WTC11 (cell line): ENCODE measurements around the gene MS4A4A. TPM values are rescaled to one million over a fixed set of nuclear protein-coding genes. Genes with fewer than 3 reads are reported as not detected.

Experiments used
- ATAC-seq: fragments of 200-7000 bp; cut with Tn5 transposase; 2 replicates; pipeline ENCODE4 v1.10.0; 2021; ENCODE audit warnings: mild to moderate bottlenecking, moderate library complexity
- Bru-seq: library from RNA; stranded (reverse); fragments of 400-500 nt; gene quantifications from one replicate; lab custom pipeline; 2021; lab: Mats Ljungman, UMichigan
- CTCF ChIA-PET: fragments of 300-600 bp; sonication (Branson Sonifier 250); formaldehyde crosslinking; loops from one replicate; lab custom pipeline; 2021; ENCODE audit warnings: antibody characterized with exemption; lab: Charles Lee
- POLR2A ChIA-PET: fragments of 350-600 bp; sonication (Branson Sonifier 250); formaldehyde crosslinking; loops from one replicate; lab custom pipeline; 2021; ENCODE audit warnings: antibody characterized with exemption; lab: Charles Lee
- DNase-seq: peaks from one replicate; pipeline ENCODE4 v3.0.0; 2021; ENCODE audit warnings: low spot score
- H3K27ac Mint-ChIP-seq: 2 replicates; pipeline ENCODE4 v1.8.0; 2021; ENCODE audit warnings: mixed read lengths
- H3K27me3 Mint-ChIP-seq: 2 replicates; pipeline ENCODE4 v1.8.0; 2021; ENCODE audit warnings: low read depth, mild to moderate bottlenecking, moderate library complexity, mixed read lengths
- H3K36me3 Mint-ChIP-seq: 2 replicates; pipeline ENCODE4 v1.8.0; 2021; ENCODE audit warnings: mixed read lengths
- H3K4me1 Mint-ChIP-seq: 2 replicates; pipeline ENCODE4 v1.8.0; 2022; ENCODE audit warnings: mixed read lengths
- H3K4me3 Mint-ChIP-seq: 2 replicates; pipeline ENCODE4 v1.8.0; 2021; ENCODE audit warnings: mild to moderate bottlenecking, moderate library complexity, mixed read lengths
- H3K9me3 Mint-ChIP-seq: 2 replicates; pipeline ENCODE4 v1.8.0; 2021; ENCODE audit warnings: mixed read lengths
- ATF1 ChIP-seq: sonication (generic); formaldehyde crosslinking; IDR thresholded peaks from 2 replicates; pipeline ENCODE4 v1.8.1; 2023; ENCODE audit warnings: mild to moderate bottlenecking, moderate library complexity, missing genetic modification reagents
- CREM ChIP-seq: sonication (generic); formaldehyde crosslinking; IDR thresholded peaks from 2 replicates; pipeline ENCODE4 v1.8.1; 2022; ENCODE audit warnings: mild to moderate bottlenecking, missing genetic modification reagents, moderate library complexity
- EMX1 ChIP-seq: fragments of 250-450 bp; sonication (Bioruptor Pico); IDR thresholded peaks from 2 replicates; pipeline ENCODE4 v1.8.0; 2021; ENCODE audit warnings: mild to moderate bottlenecking
- FOXJ3 ChIP-seq: sonication (generic); formaldehyde crosslinking; IDR thresholded peaks from 2 replicates; pipeline ENCODE4 v1.9.0; 2021; ENCODE audit warnings: missing genetic modification reagents, mild to moderate bottlenecking, borderline replicate concordance
- FOXP1 ChIP-seq: sonication (generic); formaldehyde crosslinking; IDR thresholded peaks from 2 replicates; pipeline ENCODE4 v1.8.0; 2022; ENCODE audit warnings: missing genetic modification reagents, mild to moderate bottlenecking, moderate library complexity, borderline replicate concordance
- GRHL2 ChIP-seq: fragments of 250-450 bp; sonication (Bioruptor Pico); IDR thresholded peaks from 2 replicates; pipeline ENCODE4 v1.8.0; 2022; ENCODE audit warnings: mild to moderate bottlenecking, moderate library complexity; ENCODE audit not compliant: insufficient replicate concordance, severe bottlenecking
- GTF2I ChIP-seq: fragments of 250-450 bp; sonication (Bioruptor Pico); conservative IDR thresholded peaks from 2 replicates; pipeline ENCODE4 v1.4.0; 2021; ENCODE audit warnings: mild to moderate bottlenecking
- HMGA2 ChIP-seq: fragments of 250-450 bp; sonication (Bioruptor Pico); IDR thresholded peaks from 2 replicates; pipeline ENCODE4 v1.4.0; 2021; ENCODE audit warnings: mild to moderate bottlenecking, moderate library complexity
- PRRX2 ChIP-seq: fragments of 250-450 bp; sonication (Bioruptor Pico); IDR thresholded peaks from 2 replicates; pipeline ENCODE4 v1.8.0; 2021; ENCODE audit warnings: mild to moderate bottlenecking
- SOX15 ChIP-seq: fragments of 250-450 bp; sonication (Bioruptor Pico); IDR thresholded peaks from 2 replicates; pipeline ENCODE4 v1.9.0; 2021; ENCODE audit warnings: mild to moderate bottlenecking
- SP1 ChIP-seq: sonication (generic); formaldehyde crosslinking; conservative IDR thresholded peaks from 2 replicates; pipeline ENCODE4 v1.8.1; 2022; ENCODE audit warnings: missing genetic modification reagents
- TCF7 ChIP-seq: sonication (generic); formaldehyde crosslinking; IDR thresholded peaks from 2 replicates; pipeline ENCODE4 v1.8.0; 2022; ENCODE audit warnings: mild to moderate bottlenecking, low read depth, missing genetic modification reagents, moderate library complexity
- ZBTB21 ChIP-seq: sonication (generic); formaldehyde crosslinking; IDR thresholded peaks from 2 replicates; pipeline ENCODE4 v1.8.1; 2023; ENCODE audit warnings: mild to moderate bottlenecking, missing genetic modification reagents, borderline replicate concordance
- ZNF138 ChIP-seq: sonication (generic); formaldehyde crosslinking; conservative IDR thresholded peaks from 2 replicates; pipeline ENCODE4 v1.8.1; 2022; ENCODE audit warnings: mild to moderate bottlenecking, moderate library complexity, missing genetic modification reagents
- ZNF219 ChIP-seq: sonication (generic); formaldehyde crosslinking; IDR thresholded peaks from 2 replicates; pipeline ENCODE4 v1.8.0; 2023; ENCODE audit warnings: missing genetic modification reagents, mild to moderate bottlenecking, borderline replicate concordance
- ZNF416 ChIP-seq: fragments of 250-450 bp; sonication (Bioruptor Pico); IDR thresholded peaks from 2 replicates; pipeline ENCODE4 v1.9.0; 2021; ENCODE audit warnings: mild to moderate bottlenecking, inconsistent platforms
- long read RNA-seq, 3 experiments: library from RNA in 1 of 3; library from capped mRNA in 1 of 3; library from polyadenylated mRNA in 1 of 3; unstranded in 2 of 3; stranded (forward) in 1 of 3; transcript quantifications; one replicate each; pipeline ENCODE4 v2.0.0, GENCODE V29; 2021
- total RNA-seq: library from RNA; stranded (reverse); gene quantifications from 3 replicates; pipeline ENCODE4 v1.2.3, GENCODE V29; 2021
- TF ChIP-seq, protein P1 (sequence below): sonication (generic); formaldehyde crosslinking; IDR thresholded peaks from 2 replicates; pipeline ENCODE4 v1.8.1; 2022; ENCODE audit warnings: mild to moderate bottlenecking, missing genetic modification reagents, moderate library complexity, borderline replicate concordance
- TF ChIP-seq, protein P2 (sequence below): fragments of 200-600 bp; IDR thresholded peaks from 2 replicates; pipeline ENCODE4 v1.8.0; 2022; ENCODE audit warnings: antibody characterized with exemption
- TF ChIP-seq, protein P3 (sequence below): sonication (generic); formaldehyde crosslinking; IDR thresholded peaks from 2 replicates; pipeline ENCODE4 v1.8.0; 2022; ENCODE audit warnings: mild to moderate bottlenecking, missing genetic modification reagents
- TF ChIP-seq, protein P4 (sequence below): sonication (generic); formaldehyde crosslinking; IDR thresholded peaks from 2 replicates; pipeline ENCODE4 v1.8.0; 2022; ENCODE audit warnings: mild to moderate bottlenecking, missing genetic modification reagents
- TF ChIP-seq, protein P5 (sequence below): sonication (generic); formaldehyde crosslinking; conservative IDR thresholded peaks from 2 replicates; pipeline ENCODE4 v1.8.1; 2023; ENCODE audit warnings: mild to moderate bottlenecking, low read depth, missing genetic modification reagents, moderate library complexity

MS4A4A gene
- total RNA-seq (not detected in 3 replicates), Bru-seq, nascent RNA (percentile 2 among the genes with signal in this experiment)
- long read RNA-seq, experiment 1, partial matches to known transcripts, result 0 of 1 reads
- long read RNA-seq, experiment 1, other reads (novel, unspliced or antisense), result 1 of 1 reads
- long read RNA-seq, experiment 2, result 0 reads
- long read RNA-seq, experiment 3, result 0 reads

DNA sequence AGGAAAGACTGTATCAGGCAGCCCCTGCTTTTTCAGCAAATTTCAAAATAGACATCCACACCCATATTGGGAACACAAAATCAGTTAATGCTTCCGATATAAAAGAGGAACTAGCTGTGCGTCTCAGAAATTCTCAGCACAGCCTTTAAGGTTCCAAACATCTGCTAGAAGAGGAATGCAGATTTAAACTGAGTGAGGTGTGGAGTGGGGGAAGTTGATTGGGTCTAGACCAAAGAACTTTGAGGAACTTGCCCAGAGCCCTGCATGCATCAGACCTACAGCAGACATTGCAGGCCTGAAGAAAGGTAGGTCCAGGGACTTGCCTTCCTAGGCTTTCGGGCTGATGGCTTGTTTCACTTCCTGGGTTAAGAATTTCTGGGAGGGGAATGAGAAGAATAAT lies at the start of gene MS4A4A:
Gene MS4A4A, plus strand, starts transcription at position 255 of the 400 bp plus-strand sequence. Its CDS starts 10 bp downstream, at position 265.
- Mint-ChIP-seq H3K9me3 (peaks cover 11% of the 10 kb centered on the region), H3K36me3 (peaks cover 2% of the 10 kb centered on the region), H3K27ac (no peak within 1 kb of the TSS), H3K4me1 (peaks cover 26% of the 10 kb centered on the region)
- DNase-seq, result no peak
- TF ChIP-seq GTF2I (no peak), SP1 (CRISPR knock-in tag) (no peak), HMGA2 (CRISPR knock-in tag) (no peak), GRHL2 (CRISPR knock-in tag) (no peak), FOXP1 (CRISPR knock-in tag) (no peak), FOXJ3 (CRISPR knock-in tag) (no peak), ZNF219 (CRISPR knock-in tag) (no peak), ZNF416 (CRISPR knock-in tag) (no peak), ZBTB21 (CRISPR knock-in tag) (no peak), ZNF138 (no peak), ATF1 (no peak), PRRX2 (CRISPR knock-in tag) (no peak)
- TF ChIP-seq, protein P1, sequence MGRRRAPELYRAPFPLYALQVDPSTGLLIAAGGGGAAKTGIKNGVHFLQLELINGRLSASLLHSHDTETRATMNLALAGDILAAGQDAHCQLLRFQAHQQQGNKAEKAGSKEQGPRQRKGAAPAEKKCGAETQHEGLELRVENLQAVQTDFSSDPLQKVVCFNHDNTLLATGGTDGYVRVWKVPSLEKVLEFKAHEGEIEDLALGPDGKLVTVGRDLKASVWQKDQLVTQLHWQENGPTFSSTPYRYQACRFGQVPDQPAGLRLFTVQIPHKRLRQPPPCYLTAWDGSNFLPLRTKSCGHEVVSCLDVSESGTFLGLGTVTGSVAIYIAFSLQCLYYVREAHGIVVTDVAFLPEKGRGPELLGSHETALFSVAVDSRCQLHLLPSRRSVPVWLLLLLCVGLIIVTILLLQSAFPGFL (CRISPR knock-in tag), result no peak
- TF ChIP-seq, protein P2, sequence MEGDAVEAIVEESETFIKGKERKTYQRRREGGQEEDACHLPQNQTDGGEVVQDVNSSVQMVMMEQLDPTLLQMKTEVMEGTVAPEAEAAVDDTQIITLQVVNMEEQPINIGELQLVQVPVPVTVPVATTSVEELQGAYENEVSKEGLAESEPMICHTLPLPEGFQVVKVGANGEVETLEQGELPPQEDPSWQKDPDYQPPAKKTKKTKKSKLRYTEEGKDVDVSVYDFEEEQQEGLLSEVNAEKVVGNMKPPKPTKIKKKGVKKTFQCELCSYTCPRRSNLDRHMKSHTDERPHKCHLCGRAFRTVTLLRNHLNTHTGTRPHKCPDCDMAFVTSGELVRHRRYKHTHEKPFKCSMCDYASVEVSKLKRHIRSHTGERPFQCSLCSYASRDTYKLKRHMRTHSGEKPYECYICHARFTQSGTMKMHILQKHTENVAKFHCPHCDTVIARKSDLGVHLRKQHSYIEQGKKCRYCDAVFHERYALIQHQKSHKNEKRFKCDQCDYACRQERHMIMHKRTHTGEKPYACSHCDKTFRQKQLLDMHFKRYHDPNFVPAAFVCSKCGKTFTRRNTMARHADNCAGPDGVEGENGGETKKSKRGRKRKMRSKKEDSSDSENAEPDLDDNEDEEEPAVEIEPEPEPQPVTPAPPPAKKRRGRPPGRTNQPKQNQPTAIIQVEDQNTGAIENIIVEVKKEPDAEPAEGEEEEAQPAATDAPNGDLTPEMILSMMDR, result no peak
- TF ChIP-seq, all 79 proteins: peak for 0
- ChIA-PET CTCF (interaction anchor here (1.5 kb wide), 1 partner anchor 65 kb away, joined by 3 read pairs; no protein-coding TSS in a partner anchor), POLR2A (no interaction called here)
- H3K4me3 Mint-ChIP-seq, result no peak within 1 kb of the TSS
- peaks cover 2% of the 10 kb centered on the region; the same call in 1 of the 2 replicates for H3K27me3 Mint-ChIP-seq
- no peak; the same call in 1 of the 2 replicates for ATAC-seq

DNA sequence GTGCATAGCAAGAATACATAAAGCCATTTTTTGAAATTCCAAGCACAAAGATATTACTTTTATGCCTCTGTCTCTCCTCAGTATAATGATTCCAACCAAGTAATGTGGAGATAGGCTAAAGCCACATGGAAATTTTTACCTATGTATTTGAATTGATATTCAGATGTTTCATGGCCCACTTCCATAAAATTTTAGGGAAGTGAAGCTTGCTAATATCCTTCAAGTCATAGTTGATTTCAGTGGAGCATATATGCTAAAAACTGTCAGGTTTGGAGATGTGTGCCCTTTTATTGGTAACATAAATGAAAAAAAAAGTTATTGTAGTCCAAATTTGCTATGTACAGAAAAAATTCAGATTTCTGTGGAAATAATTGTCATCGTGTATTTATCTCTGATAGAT lies 49.8 kb upstream of the MS4A4A start:
- H3K9me3 Mint-ChIP-seq, result peaks cover 6% of the 10 kb centered on the region; the same call in 1 of the 2 replicates
- ChIA-PET POLR2A (no interaction called here), CTCF (no interaction called here)
- H3K4me3 Mint-ChIP-seq, result no peak overlapping the region
- no peak overlapping the region for H3K27ac Mint-ChIP-seq
- ATAC-seq, result no peak
- TF ChIP-seq SOX15 (CRISPR knock-in tag) (no peak), CREM (no peak), EMX1 (CRISPR knock-in tag) (no peak), TCF7 (CRISPR knock-in tag) (no peak), GRHL2 (CRISPR knock-in tag) (no peak)
- TF ChIP-seq, protein P3, sequence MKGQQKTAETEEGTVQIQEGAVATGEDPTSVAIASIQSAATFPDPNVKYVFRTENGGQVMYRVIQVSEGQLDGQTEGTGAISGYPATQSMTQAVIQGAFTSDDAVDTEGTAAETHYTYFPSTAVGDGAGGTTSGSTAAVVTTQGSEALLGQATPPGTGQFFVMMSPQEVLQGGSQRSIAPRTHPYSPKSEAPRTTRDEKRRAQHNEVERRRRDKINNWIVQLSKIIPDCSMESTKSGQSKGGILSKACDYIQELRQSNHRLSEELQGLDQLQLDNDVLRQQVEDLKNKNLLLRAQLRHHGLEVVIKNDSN (CRISPR knock-in tag), result no peak
- TF ChIP-seq, protein P4, sequence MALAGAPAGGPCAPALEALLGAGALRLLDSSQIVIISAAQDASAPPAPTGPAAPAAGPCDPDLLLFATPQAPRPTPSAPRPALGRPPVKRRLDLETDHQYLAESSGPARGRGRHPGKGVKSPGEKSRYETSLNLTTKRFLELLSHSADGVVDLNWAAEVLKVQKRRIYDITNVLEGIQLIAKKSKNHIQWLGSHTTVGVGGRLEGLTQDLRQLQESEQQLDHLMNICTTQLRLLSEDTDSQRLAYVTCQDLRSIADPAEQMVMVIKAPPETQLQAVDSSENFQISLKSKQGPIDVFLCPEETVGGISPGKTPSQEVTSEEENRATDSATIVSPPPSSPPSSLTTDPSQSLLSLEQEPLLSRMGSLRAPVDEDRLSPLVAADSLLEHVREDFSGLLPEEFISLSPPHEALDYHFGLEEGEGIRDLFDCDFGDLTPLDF (CRISPR knock-in tag), result no peak
- TF ChIP-seq, protein P5, sequence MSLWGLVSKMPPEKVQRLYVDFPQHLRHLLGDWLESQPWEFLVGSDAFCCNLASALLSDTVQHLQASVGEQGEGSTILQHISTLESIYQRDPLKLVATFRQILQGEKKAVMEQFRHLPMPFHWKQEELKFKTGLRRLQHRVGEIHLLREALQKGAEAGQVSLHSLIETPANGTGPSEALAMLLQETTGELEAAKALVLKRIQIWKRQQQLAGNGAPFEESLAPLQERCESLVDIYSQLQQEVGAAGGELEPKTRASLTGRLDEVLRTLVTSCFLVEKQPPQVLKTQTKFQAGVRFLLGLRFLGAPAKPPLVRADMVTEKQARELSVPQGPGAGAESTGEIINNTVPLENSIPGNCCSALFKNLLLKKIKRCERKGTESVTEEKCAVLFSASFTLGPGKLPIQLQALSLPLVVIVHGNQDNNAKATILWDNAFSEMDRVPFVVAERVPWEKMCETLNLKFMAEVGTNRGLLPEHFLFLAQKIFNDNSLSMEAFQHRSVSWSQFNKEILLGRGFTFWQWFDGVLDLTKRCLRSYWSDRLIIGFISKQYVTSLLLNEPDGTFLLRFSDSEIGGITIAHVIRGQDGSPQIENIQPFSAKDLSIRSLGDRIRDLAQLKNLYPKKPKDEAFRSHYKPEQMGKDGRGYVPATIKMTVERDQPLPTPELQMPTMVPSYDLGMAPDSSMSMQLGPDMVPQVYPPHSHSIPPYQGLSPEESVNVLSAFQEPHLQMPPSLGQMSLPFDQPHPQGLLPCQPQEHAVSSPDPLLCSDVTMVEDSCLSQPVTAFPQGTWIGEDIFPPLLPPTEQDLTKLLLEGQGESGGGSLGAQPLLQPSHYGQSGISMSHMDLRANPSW (CRISPR knock-in tag), result no peak
- TF ChIP-seq, all 79 proteins: peak for 0
- no peaks in the 10 kb centered on the region for H3K27me3 Mint-ChIP-seq
- no peaks in the 10 kb centered on the region for H3K36me3 Mint-ChIP-seq
- no peak for DNase-seq
- no peaks in the 10 kb centered on the region for H3K4me1 Mint-ChIP-seq
